ENCODE results near the gene PTPRS. TPM values are rescaled to one million over a fixed set of nuclear protein-coding genes. Genes with fewer than 3 reads are reported as not detected.

Gene PTPRS
- total and polyA plus RNA-seq, 9 of the 15 experiments (the other 6 are each of a cell fraction or from before 2014, with no cell fraction given), result 1.1 to 49.4 (median 14.1) TPM

- ChIA-PET CTCF (ENCODE audit: low intra/inter-chr PET ratio) (no interaction called here), POLR2A (interaction anchor here (1.4 kb wide), 1 partner anchor 9 kb away, joined by 6 read pairs; no protein-coding TSS in a partner anchor)
- in situ Hi-C loops (cut with MboI), result no loop called here
- Histone ChIP-seq H3K4me1 (replicated peaks in 1 of 2; ENCODE audit: control insufficient read depth in 2 of 2, insufficient read depth in 2 of 2, low read length in 2 of 2) (peaks cover 0 to 37% of the 10 kb centered on the region in 2 experiments; a peak in 4 of 5 replicates), H3K4me2 (ENCODE audit: insufficient read depth, low read length) (no peak overlapping the region), H4K20me1 (replicated peaks; ENCODE audit: control insufficient read depth, insufficient read depth, low read length) (peaks cover 6% of the 10 kb centered on the region; the same call in 1 of the 2 replicates), H3K9me1 (ENCODE audit: control insufficient read depth, insufficient read depth, low read length) (no peaks in the 10 kb centered on the region), H3K9me3 (replicated peaks; ENCODE audit: control insufficient read depth, insufficient read depth, low read depth, low read length) (no peaks in the 10 kb centered on the region), H2AFZ (ENCODE audit: low read depth, low read length) (no peak overlapping the region), H3K36me3 (ENCODE audit: control insufficient read depth, insufficient read depth, low read length) (no peaks in the 10 kb centered on the region), H3K27ac (ENCODE audit: extremely low read depth, low read depth, low read length) (no peak overlapping the region), H3K79me2 (ENCODE audit: control insufficient read depth, insufficient read depth, low read length) (no peaks in the 10 kb centered on the region), H3K9ac (ENCODE audit: insufficient read depth in 1 of 2, low read depth in 2 of 2, low read length in 2 of 2) (no peak overlapping the region; a peak in 1 of 4 replicates), H3K27me3 (ENCODE audit: control insufficient read depth in 2 of 2, insufficient read depth in 2 of 2, low read length in 2 of 2) (peaks cover 18 to 43% of the 10 kb centered on the region in 2 experiments), H3K4me3 (no peak overlapping the region)
- TF ChIP-seq ZNF780A (CRISPR knock-in tag; IDR thresholded peaks at IDR 0.05) (no peak), ZFP36 (IDR thresholded peaks at IDR 0.05; ENCODE audit: low read depth, low read length, partially characterized antibody) (peak; percentile 72), SRSF1 (IDR thresholded peaks at IDR 0.05; ENCODE audit: low read depth, low read length) (no peak), KDM2B (CRISPR knock-in tag; IDR thresholded peaks at IDR 0.05) (no peak), FOXM1 (IDR thresholded peaks at IDR 0.05; ENCODE audit: low read depth) (no peak), FOXM1 (CRISPR knock-in tag; IDR thresholded peaks at IDR 0.05; ENCODE audit: low read depth) (no peak), BCOR (IDR thresholded peaks at IDR 0.05) (peak; percentile 66), ZC3H11A (IDR thresholded peaks at IDR 0.05; ENCODE audit: low read depth, low read length) (no peak), POLR2B (IDR thresholded peaks at IDR 0.05; ENCODE audit: low read depth, partially characterized antibody) (no peak), NCOR1 (IDR thresholded peaks at IDR 0.05) (no peak), POLR2H (tag; IDR thresholded peaks at IDR 0.05; ENCODE audit: low read depth) (no peak), POLR2AphosphoS2 (IDR thresholded peaks at IDR 0.05; ENCODE audit: low read length) (no peak), TBP (optimal IDR thresholded peaks at IDR 0.05; ENCODE audit: low read depth, low read length) (no peak), ZBTB26 (CRISPR knock-in tag; IDR thresholded peaks at IDR 0.05) (no peak), BACH1 (tag; IDR thresholded peaks at IDR 0.05) (no peak), RBM25 (IDR thresholded peaks at IDR 0.05; ENCODE audit: low read depth, low read length, severe bottlenecking) (peak; percentile 55), YBX1 (IDR thresholded peaks at IDR 0.05) (no peak), GATA2 (CRISPR knock-in tag; IDR thresholded peaks at IDR 0.05) (peak; percentile 71)
- ATAC-seq (no peak; the same call in 2 of the 3 replicates), FAIRE-seq (no peak), DNase-seq (ENCODE audit: extremely low read depth in 1 of 4, low spot score in 3 of 4) (no peak)
- intact Hi-C loops (cut with micrococcal nuclease), result no loop called here
- BruUV-seq (replicated peaks), result no TSS peak
- WGBS (ENCODE audit: insufficient coverage, low coverage, missing lambda C conversion rate), result 54% methylated on average over 31 of the region's 32 CpGs
Observed at GRCh38 chr19:5334824-5335500, 5.7 kb downstream of the PTPRS start.

Data from K562 (cell line).